NOMO-1 (cell line): ENCODE data around the gene CHCHD6.
A peak's percentile ranks its signal among the peaks of the same experiment; 100 is the strongest.

Experiments
- DNase-seq, 2 experiments: peaks; one replicate each; lab custom pipeline; 2025; ENCODE audit not compliant: unreplicated experiment in 2 of 2; lab: John Stamatoyannopoulos, UW

The CHCHD6 gene

DNA sequence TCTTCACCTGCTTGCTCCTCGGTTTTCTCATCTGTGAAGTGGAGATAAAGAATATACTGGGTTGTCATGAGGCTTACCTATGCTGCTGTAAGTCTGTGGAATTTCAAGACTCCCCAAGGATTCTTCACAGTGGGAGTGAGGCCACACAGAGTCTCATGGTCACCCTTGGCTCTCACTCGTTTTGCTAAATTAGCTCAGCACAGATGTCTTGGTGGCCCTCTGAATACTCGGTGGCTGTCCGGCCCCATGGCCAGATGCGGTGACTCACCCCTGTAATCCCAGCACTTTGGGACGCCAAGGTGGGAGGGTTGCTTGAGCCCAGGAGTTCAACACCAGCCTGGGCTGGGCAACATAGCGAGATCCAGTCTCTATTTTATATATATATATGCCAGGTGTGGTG, 5.0 kb upstream of the CHCHD6 start:
- no peak for DNase-seq

DNA sequence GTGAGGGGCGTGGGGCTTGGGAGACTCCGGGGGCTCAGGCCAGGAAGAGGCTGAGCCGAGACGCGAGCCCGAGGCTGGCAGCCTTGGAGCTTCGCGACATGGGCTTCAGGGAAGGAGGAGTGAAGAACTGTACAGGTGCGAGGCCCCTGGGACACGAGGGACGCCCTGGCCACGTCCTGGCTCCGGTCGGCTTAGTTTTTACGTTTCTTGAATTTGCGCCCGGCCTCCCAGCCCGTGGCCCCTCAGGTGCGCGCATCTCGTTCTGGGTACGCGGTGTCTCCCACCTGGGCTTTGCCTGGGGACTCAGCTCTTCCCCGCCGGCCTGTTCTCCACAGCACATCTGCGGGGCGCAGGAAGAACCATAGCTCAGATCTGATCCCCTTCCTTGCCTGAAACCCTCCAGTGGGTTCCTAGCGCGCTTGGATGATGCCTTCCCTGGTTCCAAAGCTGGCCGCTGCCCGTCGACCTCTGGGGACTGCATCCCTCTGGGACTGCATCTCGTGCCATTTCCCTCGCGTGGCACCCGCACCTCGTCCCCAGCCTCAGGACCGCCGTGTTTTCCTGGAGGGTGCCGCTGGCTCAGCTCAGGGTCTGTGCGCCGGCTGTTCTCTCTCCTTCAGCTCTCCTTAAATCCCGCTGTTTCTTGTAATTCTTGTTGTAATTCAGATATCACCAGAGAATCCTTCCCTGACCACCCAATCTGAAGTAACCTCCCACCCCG, 614 bp downstream of the CHCHD6 start:
- DNase-seq: no peak

DNA sequence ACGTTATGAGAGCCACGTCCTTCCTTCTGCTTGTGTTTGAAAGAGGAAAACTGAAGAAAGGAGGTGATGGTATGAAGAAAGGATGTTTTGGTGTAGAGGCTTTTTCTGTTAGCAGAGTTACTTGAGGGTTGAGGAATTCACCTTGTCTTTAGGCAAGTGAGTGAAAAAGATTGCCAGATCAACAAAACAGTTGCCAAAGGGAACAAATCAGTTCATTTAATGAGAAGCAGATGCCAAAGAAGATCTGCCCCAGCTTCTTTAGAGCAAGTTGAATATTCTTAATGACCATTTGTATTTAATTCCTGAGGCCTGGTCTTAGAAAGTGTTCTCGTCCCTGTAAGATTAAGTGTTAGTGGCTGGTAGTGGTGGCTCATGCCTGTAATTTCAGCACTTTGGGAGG, 2.6 kb downstream of the CHCHD6 start:
- DNase-seq: no peak

DNA sequence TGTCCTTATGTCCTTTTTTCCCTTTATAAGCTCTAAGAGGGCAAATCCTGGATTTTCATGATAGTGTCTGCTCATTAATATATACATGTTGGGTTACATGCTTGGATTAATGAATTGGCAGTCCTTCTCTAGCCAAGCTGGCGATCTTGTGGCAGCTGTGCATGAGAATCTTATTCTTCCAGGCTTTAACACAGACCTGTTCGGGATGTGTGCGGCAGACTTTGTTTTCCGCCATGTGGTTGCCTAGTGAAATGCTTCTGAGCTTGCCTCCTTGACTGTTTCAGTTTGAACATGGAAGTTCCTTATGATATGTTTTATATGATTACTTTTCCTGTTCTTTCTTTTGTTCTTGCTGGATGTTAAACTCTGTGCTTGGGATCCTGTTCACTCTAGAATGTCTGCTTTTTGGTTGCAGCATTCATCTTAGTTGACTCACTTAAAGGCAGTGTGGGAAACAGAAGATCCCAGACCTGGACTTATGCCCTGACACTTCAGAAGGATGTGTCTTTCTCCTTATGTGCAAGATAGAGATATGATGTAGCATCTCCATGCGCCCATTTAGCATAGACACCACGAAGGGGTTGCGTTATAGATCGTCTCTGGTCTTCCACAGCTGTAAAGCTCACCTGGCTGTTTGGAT, 7.2 kb downstream of the CHCHD6 start:
- DNase-seq: no peak

DNA sequence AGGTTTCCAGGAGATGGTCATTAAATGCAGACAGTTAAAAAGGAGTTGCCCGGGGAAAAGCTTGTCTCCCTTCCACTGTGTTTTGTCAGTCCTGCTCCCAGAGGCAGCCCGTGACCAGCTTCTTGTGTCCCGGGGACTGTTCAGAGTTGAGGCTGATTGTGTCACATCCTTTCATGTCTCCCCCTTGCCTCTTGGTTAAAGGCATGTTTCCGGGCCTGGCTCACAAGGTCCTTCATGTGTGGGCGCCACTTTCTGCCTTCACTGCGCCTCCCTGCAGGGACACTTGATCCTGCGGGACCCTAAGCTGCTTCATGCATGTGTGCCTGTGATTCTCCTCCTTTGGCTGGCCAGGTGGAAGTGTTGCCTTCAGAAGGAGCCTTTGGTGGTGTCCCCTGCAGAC, 9.2 kb downstream of the CHCHD6 start:
- DNase-seq: no peak

DNA sequence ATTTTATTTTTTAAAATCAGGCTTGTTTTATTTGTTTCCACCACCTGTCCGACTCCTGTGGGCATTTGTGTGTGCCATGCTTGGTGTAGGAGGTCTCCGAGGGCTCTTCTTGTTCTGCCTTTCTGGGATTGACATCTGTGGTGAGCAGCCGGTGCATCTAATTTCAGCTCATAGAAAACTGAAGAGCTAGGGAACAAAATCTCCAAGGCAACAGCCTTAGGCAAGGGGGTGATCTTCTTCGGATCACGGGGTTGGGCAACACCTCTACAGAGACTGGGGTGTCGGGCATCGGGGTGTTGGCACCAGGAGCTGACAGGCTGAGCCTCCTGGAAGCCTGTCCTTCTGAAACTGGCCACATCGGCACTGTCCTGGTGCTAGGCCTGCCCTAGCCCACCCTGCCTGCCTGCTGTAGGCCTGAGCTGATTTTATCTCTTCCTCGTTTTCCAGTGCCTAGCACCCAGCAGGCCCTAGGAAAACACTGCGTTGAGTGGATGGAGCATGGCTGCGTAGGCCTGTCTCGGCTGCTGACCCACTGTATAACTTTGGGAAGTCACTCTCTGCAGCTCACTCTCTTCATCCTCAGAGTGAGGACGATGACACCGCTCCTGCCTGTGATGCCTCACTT, 10.3 kb downstream of the CHCHD6 start:
- no peak for DNase-seq

DNA sequence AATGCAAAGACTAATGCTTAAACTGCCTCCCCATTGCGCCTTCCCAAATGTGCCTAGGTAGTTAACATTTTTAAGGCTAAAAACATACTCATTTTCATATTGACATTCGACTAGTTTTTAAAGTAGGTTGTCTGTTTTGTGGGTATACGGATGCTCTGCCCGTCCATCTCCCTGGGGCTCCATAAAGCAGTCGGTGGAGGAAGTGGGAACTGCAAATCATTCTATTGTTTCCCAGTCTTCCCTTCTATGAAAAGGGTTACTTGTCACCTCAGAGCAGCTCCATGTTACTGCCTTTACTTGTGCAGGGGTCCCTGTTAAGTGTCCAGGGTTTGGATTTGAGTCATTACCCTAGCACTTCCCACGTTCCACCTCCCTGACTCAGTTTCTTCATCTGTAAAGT, 10.9 kb downstream of the CHCHD6 start:
- DNase-seq: no peak

DNA sequence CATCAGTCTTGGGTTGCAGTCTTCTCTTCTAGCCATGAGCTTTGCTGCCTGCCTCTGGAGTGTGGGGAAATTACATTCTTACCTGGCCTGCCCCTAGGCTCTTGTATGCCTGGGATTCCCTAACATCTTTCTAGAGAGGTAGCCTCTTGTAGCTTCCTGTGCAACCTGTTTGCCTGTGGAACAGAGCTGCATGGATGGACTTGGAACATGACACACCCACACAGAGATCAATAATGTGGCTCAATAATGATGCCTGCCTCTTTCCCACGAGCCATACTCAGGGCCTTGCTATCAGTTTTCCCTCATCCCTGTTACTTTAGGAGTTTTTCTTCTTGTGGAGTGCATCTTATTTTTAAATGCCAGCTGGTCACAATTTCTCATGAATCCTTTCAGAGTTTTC, 11.4 kb downstream of the CHCHD6 start:
- DNase-seq: no peak

DNA sequence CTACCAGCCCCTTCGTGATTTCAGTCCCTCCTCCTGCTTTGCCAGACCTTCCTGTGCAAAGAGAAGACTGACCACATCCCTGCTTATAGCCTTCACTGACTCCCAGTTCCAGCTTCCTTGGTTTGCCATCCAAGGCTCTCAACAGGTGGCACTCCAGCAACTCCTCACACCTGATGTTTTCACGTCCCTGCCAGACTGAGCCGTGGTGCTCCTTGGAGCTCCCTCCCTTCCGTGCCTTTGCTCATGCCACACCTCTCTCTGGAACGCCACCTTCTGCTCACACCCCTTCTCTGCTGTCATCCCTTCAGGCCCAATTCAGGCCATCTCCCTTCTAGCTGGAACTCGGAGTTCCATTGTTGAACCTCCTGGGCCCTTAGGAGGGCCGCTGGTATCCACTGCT, 12.0 kb downstream of the CHCHD6 start:
- DNase-seq: no peak

DNA sequence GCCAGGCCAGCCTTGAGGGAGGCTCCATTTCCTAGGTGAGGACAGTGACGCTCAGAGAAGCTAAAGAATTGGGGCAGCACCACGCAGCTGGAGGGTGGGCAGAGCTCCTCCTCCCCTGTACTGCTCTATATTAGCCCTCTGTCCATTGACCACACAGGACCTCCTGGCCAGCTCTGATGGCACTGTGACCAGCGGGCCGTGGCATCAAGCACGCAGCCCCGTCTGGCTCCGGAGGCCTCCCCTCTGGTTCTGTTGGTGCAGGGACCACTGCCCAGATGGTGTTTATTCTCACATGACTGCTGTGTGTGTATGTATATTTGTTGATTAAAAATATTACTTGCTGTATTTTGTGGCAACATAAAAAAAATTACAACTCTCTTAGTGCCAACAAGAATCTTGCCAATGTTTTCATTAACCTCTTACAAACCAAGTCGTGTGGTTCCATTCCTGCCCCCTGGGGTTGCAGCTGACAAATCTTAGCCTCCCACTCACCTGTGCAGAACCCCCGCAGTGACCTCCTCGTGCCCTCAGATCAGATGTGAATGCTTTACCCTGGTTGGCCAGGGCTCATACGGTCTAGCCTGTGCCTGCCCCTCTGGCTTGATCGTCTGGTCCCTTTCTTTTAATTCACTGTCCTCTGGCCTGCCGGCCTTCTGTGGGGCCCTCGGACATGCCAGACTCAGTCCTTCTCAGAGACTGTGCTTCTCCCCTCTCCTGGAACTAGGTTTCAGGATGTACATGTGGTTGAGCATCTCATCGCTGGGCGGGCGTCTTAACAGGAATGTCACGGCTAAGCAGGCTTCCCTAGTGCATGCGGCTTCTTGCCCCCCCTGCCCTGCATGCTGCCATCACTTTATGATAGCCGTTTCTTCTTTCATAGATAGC, 14.8 kb downstream of the CHCHD6 start:
- no peak for DNase-seq

DNA sequence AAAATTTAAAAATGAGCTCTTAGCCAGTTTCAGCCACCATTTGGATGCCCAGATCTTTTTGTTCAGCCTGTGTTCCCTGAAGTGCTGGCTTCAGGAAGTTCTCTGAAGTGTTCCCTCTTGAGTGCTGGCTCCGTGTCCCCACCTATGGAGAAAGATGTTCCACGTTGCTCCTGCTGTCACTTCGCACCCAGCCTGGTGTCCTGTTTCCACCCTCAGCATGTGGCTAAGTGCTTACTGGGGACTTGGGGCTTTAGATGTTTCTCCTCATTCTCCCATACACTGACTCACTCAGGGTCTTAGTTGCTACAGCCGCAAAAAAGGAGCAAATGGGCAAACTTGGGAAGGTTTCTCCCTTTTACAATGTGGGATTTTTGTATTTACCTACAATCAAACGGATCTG, 16.6 kb downstream of the CHCHD6 start:
- DNase-seq: no peak

DNA sequence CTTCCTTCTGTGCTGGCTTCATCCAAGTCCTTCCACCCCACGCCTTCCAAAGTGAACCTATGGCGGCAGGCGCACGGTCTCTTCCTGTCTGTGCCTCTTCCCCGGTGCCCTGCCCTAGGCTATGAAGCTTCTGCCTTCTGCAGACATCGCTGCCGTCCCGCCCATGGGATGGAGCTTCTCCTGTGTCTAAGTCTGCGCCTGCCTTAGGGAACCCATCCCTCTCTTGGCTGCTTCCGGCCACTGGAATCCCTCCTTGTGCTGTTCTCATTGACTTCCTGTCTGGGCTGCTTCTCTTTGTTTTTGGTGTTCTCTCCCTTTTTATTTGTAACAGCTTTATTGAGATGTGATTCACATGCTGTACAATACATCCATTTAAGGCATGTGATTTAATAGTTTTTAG, 17.2 kb downstream of the CHCHD6 start:
- DNase-seq: no peak

DNA sequence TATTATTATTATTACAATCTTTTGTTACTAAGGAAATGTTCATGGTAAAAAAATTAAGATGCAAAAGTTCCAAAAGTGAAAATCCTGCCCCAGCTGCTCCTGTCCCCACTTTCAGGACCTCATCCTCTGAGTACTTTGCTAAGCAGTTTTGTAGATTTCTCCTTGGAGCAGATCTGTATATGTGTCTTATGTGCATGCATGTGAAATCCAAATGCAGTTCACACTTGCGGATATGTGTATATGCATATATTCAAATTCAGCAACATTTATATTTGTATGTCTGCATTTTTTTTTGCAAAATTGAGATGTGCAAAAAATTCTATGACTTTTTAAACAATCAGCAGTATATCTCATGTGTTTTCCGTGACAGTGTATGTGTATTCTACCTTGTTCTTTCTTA, 19.2 kb downstream of the CHCHD6 start:
- DNase-seq: no peak

DNA sequence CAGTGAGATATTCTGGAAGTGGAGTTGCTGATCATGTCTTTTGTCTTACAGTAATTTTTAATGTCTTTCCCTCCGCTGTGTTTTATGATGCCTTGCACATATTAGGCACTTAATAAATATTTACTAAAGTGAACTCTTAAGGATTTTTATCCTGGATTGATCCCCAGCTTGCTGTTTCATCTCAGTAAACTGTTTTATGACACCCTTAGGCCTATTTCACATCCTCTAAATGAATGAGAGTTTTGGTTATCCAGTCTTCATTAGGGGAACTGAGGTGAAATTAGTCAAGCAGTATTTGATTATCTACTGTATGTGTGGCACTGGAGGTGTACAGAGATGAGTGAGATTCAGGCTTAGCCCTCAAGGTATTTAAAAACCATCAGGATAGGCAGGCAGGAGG, 19.8 kb downstream of the CHCHD6 start:
- DNase-seq: no peak

DNA sequence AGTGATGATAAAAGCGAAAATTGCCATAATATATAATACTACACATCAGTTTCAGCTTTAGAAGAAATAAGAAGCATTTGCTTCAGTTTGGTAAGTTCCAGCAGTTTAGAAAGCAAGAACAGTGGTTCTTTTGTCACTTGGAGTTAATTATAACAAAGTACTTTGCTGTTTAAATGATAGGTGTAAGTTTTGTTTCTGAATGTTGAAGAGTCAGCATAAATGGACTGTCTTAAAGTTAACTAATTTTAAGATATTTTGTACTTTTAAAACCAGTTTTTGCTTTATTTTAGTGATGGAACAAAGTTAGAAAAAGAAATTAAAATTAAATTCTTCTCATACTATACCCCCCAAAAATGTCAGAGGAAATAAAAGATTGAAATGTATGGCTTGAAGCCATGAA, 24.6 kb downstream of the CHCHD6 start:
- DNase-seq: no peak

DNA sequence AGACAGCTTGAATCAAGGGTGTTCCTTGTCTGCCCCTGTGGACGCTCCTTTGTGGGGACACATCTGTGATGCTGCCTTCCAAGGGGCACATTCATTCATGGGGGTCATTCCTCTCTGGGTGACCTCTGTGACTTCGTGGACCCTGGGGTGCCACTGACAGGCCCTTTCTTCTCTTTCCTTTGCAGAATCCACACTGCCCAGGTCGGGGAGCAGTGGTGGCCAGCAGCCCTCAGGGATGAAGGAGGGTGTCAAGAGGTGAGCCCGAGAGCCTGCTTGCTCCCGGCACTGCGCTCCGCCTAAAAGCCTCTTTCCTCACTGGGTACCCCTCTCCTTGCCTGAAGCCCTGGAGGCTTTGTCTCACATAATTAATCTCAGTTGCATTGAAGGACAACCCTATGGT, 26.3 kb downstream of the CHCHD6 start:
- DNase-seq: no peak

DNA sequence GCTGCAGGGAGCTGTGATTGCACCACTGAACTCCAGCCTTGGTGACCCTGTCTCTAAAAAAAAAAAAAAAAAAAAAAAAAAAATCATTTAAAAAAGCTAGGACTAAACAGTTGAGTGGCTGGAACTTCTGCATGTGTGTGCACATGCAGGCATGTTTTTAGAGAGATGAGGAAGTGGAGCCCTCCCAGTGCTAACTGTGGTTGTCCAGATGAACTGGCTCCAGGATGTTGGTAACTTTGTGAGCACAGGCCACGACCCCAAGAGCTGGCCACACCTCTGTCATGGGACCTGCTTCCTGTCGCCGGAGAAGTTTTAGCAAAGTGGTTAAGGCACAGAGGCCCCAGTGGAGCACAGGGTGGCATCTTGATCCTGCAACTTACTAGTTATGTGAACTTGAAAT, 27.0 kb downstream of the CHCHD6 start:
- peak; percentile 79 to 91 for DNase-seq

DNA sequence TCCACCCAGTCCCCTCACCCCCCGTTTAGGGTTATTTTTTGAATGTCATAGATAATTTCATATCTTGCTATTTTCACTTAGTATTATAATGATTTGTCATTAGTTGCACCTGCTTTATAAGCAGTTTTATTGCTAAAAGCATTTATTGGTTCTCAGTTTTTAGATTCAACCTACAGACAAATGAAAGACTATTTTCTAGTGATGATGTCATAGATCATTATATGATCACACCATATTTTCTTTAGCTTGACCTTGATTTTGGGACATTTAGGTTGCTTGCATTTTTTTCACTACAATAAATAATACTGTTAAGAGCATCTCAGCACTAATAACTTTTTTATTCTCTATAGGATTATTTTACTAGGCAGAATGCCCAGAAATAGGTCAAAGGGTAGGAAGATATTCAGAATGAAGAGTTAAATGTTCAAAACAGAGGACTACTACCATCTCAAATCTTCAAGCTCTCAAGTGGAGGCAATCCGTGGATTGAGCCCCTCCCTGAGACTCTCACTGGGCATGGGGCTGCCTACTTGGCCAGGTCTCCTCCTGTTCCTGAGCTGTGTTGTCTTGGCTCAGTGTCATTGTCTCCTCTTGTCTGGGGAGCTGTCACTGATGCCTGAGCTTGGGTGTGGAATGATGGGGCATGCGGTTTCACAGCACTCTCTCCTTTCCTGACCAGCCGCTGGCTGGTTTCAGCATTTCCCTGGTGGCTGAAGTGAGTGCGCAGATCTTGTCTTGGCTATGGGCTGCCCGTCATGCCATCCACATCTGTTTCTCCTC, 28.4 kb downstream of the CHCHD6 start:
- no peak for DNase-seq

DNA sequence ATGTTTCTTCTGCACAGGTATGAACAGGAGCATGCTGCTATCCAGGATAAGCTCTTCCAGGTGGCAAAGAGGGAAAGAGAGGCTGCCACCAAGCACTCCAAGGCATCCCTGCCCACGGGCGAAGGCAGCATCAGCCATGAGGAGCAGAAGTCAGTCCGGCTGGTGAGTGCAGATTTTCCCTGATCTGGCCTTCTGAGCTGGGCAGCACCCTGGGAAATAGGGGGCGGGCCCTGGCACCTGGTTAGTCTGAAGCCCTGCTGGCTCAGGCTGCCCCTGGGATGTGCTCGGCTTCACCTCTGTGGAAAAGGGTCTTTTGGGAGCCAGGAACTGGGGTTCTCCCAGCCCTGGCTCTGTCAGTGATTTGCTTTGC, 29.0 kb downstream of the CHCHD6 start:
- DNase-seq: no peak

DNA sequence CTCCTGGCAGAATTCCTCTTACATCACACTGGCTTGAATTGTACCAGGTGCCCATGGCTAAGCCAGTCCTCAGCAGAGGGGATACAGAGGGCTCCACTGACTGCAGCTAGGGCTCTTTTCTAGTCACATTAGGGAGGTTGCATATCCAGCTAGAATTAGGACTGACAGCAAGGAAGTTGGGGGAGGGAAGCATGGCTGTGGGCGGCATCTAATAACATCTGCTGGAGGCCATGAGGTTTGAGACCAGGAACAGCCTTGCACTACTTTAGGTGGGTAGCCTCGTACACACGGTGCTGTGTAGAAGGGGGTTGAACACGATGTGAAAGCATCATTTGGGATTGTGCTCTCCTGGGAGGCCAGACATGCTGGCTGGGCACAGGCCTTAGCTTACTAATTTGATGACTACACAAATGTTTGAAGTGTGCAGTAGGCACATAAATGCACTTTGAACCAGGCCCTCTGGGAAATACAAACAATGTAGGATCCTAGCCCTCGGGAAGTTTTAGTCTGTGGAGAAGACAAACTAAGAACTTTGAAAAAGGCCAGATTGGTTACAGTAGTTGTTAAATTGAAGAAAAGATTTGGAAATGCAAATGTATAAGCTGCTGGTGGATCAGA, 30.2 kb downstream of the CHCHD6 start:
- no peak for DNase-seq
